GM19099 (cell line): ENCODE measurements around the gene CCDC69.

ENCODE experiments used
- POLR2A ChIP-seq: IDR thresholded peaks from 3 replicates; pipeline ENCODE4 v1.6.1; 2011; ENCODE audit warnings: low read depth; ENCODE audit not compliant: insufficient read length; ENCODE audit errors: extremely low read depth

The CCDC69 gene

GRCh38 chr5:151134228-151134627 is 89.7 kb downstream of the CCDC69 start:
- TF ChIP-seq POLR2A, result no peak

- no peak for TF ChIP-seq POLR2A
These were observed 90.9 kb downstream of the CCDC69 start for GRCh38 chr5:151132963-151133362.
